HCT116 (cell line): Measurements from ENCODE around the gene NAXE. TPM values are rescaled to one million over a fixed set of nuclear protein-coding genes. Genes with fewer than 3 reads are reported as not detected.

Experiments used
- ATAC-seq: fragments of 200-7000 bp; cut with Tn5 transposase; 2 replicates; pipeline ENCODE4 v1.9.1; 2020; ENCODE audit warnings: mild to moderate bottlenecking, moderate library complexity
- BruUV-seq: library from RNA; stranded (reverse); fragments of 400-500 nt; replicated peaks from 2 replicates; lab custom pipeline; 2021; lab: Mats Ljungman, UMichigan
- CTCF ChIA-PET: fragments of 300-600 bp; sonication (Branson Sonifier 250); formaldehyde crosslinking; loops from one replicate; lab custom pipeline; 2021; ENCODE audit warnings: antibody characterized with exemption; lab: Charles Lee
- POLR2A ChIA-PET: fragments of 300-600, 350-600 bp; sonication (Branson Sonifier 250); formaldehyde crosslinking; loops from one replicate; lab custom pipeline; 2021; ENCODE audit warnings: antibody characterized with exemption; lab: Charles Lee
- RAD21 ChIA-PET, 2 experiments: fragments of 300-600 bp; sonication (Branson Sonifier 250); formaldehyde crosslinking; loops; one replicate each; lab custom pipeline; 2023; ENCODE audit warnings: low total read pairs in 2 of 2; ENCODE audit not compliant: uncharacterized antibody in 2 of 2, unreplicated experiment in 2 of 2, low non-redundant PET in 1 of 2; lab: Charles Lee
- DNase-seq: peaks from one replicate; pipeline ENCODE4 v3.0.0-alpha.2; 2010; ENCODE audit warnings: low read depth, low spot score
- H2AFZ ChIP-seq: fragments of 200-600 bp; shearing (Covaris generic), sonication (generic); 2 replicates; pipeline ENCODE4 v1.6.1; 2017; ENCODE audit warnings: low read depth, mixed run types, mixed read lengths, antibody characterized with exemption, low read length; ENCODE audit not compliant: poor library complexity, severe bottlenecking
- H3K27ac ChIP-seq: 2 replicates; pipeline ENCODE4 v1.5.1; 2012; ENCODE audit warnings: low read depth, low read length
- H3K27me3 ChIP-seq: fragments of 200-600 bp; sonication (generic); 2 replicates; pipeline ENCODE4 v1.6.1; 2016; ENCODE audit warnings: mixed run types, low read length, mixed read lengths; ENCODE audit not compliant: insufficient read depth
- H3K36me3 ChIP-seq, 2 experiments: fragments of 200-500 bp in 1 of 2; fragments of 200-600 bp in 1 of 2; sonication (Bioruptor generic) in 1 of 2; sonication (generic) in 1 of 2; 2 replicates each; pipeline versions ENCODE4 v1.5.1 to v1.6.1; 2014 to 2016; ENCODE audit warnings: low read length in 2 of 2, inconsistent platforms in 1 of 2, mixed read lengths in 1 of 2, mixed run types in 1 of 2; ENCODE audit not compliant: insufficient read depth in 2 of 2, control insufficient read depth in 1 of 2
- H3K4me1 ChIP-seq, 2 experiments: fragments of 200-600 bp in 1 of 2; sonication (generic) in 1 of 2; 2 replicates each; pipeline versions ENCODE4 v1.5.1 to v1.6.1; 2012 to 2017; ENCODE audit warnings: low read length in 2 of 2, inconsistent platforms in 1 of 2, mild to moderate bottlenecking in 1 of 2, mixed read lengths in 1 of 2, mixed run types in 1 of 2, moderate library complexity in 1 of 2; ENCODE audit not compliant: insufficient read depth in 2 of 2, control insufficient read depth in 1 of 2
- H3K4me2 ChIP-seq: fragments of 200-600 bp; sonication (generic); 2 replicates; pipeline ENCODE4 v1.6.1; 2017; ENCODE audit warnings: mixed run types, low read length, mixed read lengths
- H3K4me3 ChIP-seq, 2 experiments: fragments of 200-600 bp in 1 of 2; sonication (generic) in 1 of 2; replicated peaks in 1 of 2; 2 replicates each; pipeline ENCODE4 v1.5.1; 2011 to 2016; ENCODE audit warnings: low read length in 2 of 2, control low read depth in 1 of 2, low read depth in 1 of 2, mild to moderate bottlenecking in 1 of 2, mixed read lengths in 1 of 2, mixed run types in 1 of 2
- H3K79me2 ChIP-seq: fragments of 200-600 bp; sonication (generic); 2 replicates; pipeline ENCODE4 v1.6.1; 2017; ENCODE audit warnings: mild to moderate bottlenecking, mixed run types, low read length, moderate library complexity, mixed read lengths; ENCODE audit not compliant: insufficient read depth
- H3K9ac ChIP-seq: fragments of 200-600 bp; sonication (generic); 2 replicates; pipeline ENCODE4 v1.6.1; 2016; ENCODE audit warnings: low read length, mixed read lengths
- H3K9me2 ChIP-seq: fragments of 200-600 bp; sonication (generic), shearing (Covaris generic); 2 replicates; pipeline ENCODE4 v1.6.1; 2017; ENCODE audit warnings: mixed run types, mild to moderate bottlenecking, moderate library complexity; ENCODE audit not compliant: insufficient read depth
- H3K9me3 ChIP-seq, 2 experiments: fragments of 200-500 bp in 1 of 2; fragments of 200-600 bp in 1 of 2; sonication (Bioruptor generic) in 1 of 2; sonication (generic) in 1 of 2; 2 replicates each; pipeline ENCODE4 v1.6.1; 2014 to 2017; ENCODE audit warnings: low read length in 2 of 2, mixed read lengths in 2 of 2, inconsistent platforms in 1 of 2, low read depth in 1 of 2, mild to moderate bottlenecking in 1 of 2, mixed run types in 1 of 2, moderate library complexity in 1 of 2; ENCODE audit not compliant: control insufficient read depth in 1 of 2, insufficient read depth in 1 of 2
- H4K20me1 ChIP-seq: fragments of 200-600 bp; sonication (generic), shearing (Covaris generic); 2 replicates; pipeline ENCODE4 v1.6.1; 2017; ENCODE audit warnings: mixed run types, mild to moderate bottlenecking, moderate library complexity; ENCODE audit not compliant: insufficient read depth
- ATF3 ChIP-seq: IDR thresholded peaks from 2 replicates; pipeline ENCODE4 v1.6.1; 2012
- CEBPB ChIP-seq: IDR thresholded peaks from 2 replicates; pipeline ENCODE4 v1.6.1; 2012; ENCODE audit warnings: low read depth
- EGR1 ChIP-seq: IDR thresholded peaks from 2 replicates; pipeline ENCODE4 v1.6.1; 2012; ENCODE audit warnings: low read depth
- EZH2 ChIP-seq: fragments of 200-600 bp; sonication (generic); IDR thresholded peaks from 2 replicates; pipeline ENCODE4 v1.6.1; 2017; ENCODE audit warnings: antibody characterized with exemption, mixed run types
- EZH2phosphoT487 ChIP-seq: fragments of 200-600 bp; IDR thresholded peaks from 2 replicates; pipeline ENCODE4 v1.6.1; 2018; ENCODE audit warnings: antibody characterized with exemption, borderline replicate concordance
- FOSL1 ChIP-seq: IDR thresholded peaks from 2 replicates; pipeline ENCODE4 v1.6.1; 2012; ENCODE audit warnings: low read depth
- JUND ChIP-seq: IDR thresholded peaks from 2 replicates; pipeline ENCODE4 v1.6.1; 2012
- MAX ChIP-seq: IDR thresholded peaks from 2 replicates; pipeline ENCODE4 v1.6.1; 2012
- POLR2A ChIP-seq: IDR thresholded peaks from 2 replicates; pipeline ENCODE4 v1.7.0; 2011; ENCODE audit warnings: borderline replicate concordance; ENCODE audit not compliant: insufficient read depth, insufficient read length; ENCODE audit errors: extremely low read depth
- REST ChIP-seq: IDR thresholded peaks from 2 replicates; pipeline ENCODE4 v1.6.1; 2012; ENCODE audit warnings: low read depth
- SP1 ChIP-seq: IDR thresholded peaks from 2 replicates; pipeline ENCODE4 v1.6.1; 2012; ENCODE audit warnings: low read depth
- SRF ChIP-seq: IDR thresholded peaks from 2 replicates; pipeline ENCODE4 v1.6.1; 2012; ENCODE audit warnings: low read depth
- ZBTB33 ChIP-seq: IDR thresholded peaks from 2 replicates; pipeline ENCODE4 v1.6.1; 2011; ENCODE audit warnings: mild to moderate bottlenecking, low read length, moderate library complexity; ENCODE audit not compliant: insufficient replicate concordance; ENCODE audit errors: extremely low read depth
- intact Hi-C: fragments of 100-400 bp; cut with micrococcal nuclease; formaldehyde crosslinking; loops from 2 replicates; pipeline ENCODE4 v1.10.0; 2022
- total RNA-seq: library from RNA; stranded (reverse); gene quantifications from one replicate; pipeline ENCODE4 v1.2.1, GENCODE V29; 2021; ENCODE audit not compliant: unreplicated experiment

NAXE gene
- total RNA-seq, 1 experiment from 2014 or later = 139 TPM

- TF ChIP-seq MAX (no peak), ATF3 (no peak), EZH2 (no peak), POLR2A (no peak), ZBTB33 (no peak), EZH2phosphoT487 (no peak), SRF (no peak)
Observed at GRCh38 chr1:156551066-156551643, 40.4 kb upstream of the NAXE start (continued).

GRCh38 chr1:156551869-156552268, 39.7 kb upstream of the NAXE start:
- DNase-seq (peak; percentile 23), ATAC-seq (peak; percentile 79)
- CTCF ChIA-PET = no interaction called here
- BruUV-seq = no TSS peak
- no peak overlapping the region for H3K9ac ChIP-seq
- H3K9me2 ChIP-seq = no peaks in the 10 kb centered on the region
- no peaks in the 10 kb centered on the region for H3K9me3 ChIP-seq
- peak overlapping the region; percentile 46 for H3K4me2 ChIP-seq
- POLR2A ChIA-PET = no interaction called here
- H3K27ac ChIP-seq = no peak overlapping the region
- intact Hi-C loops = loop anchor here (5.0 kb wide), 1 partner anchor 40 kb away; no protein-coding TSS in a partner anchor
- no peaks in the 10 kb centered on the region for H4K20me1 ChIP-seq
- H2AFZ ChIP-seq = no peak overlapping the region
- H3K36me3 ChIP-seq = peaks cover 16 to 20% of the 10 kb centered on the region in 2 experiments; a peak in 3 of 4 replicates
- TF ChIP-seq CEBPB (peak; percentile 81), JUND (peak; percentile 32; the same call in 1 of the 2 replicates), EGR1 (no peak), SP1 (peak; percentile 43), REST (no peak), FOSL1 (peak; percentile 78)
- H3K4me3 ChIP-seq = peak overlapping the region in 1 of 2 experiments; percentile 6; a peak in 1 of 4 replicates
- peaks cover 0 to 17% of the 10 kb centered on the region in 2 experiments; a peak in 2 of 4 replicates for H3K4me1 ChIP-seq
- no peaks in the 10 kb centered on the region for H3K79me2 ChIP-seq
- RAD21 ChIA-PET = no interaction called here
- H3K27me3 ChIP-seq = no peaks in the 10 kb centered on the region
